Ascending aorta (tissue), 2 donors: Measurements from ENCODE around the gene GMPS. TPM values are rescaled to one million over a fixed set of nuclear protein-coding genes. Genes with fewer than 3 reads are reported as not detected.
"Not testable (repeated sequence)": the region's sequence is repeated elsewhere in the genome, so short reads cannot be mapped to it uniquely, and the experiment has no call there.

Experiments
- DNase-seq, 2 donors: peaks; one replicate each; pipeline ENCODE4 v3.0.0-alpha.2; 2019; ENCODE audit warnings: low spot score in 2 of 2
- H3K27ac ChIP-seq, 2 donors: fragments of 200-600 bp; sonication (generic); one replicate each; pipeline ENCODE4 v1.5.1; 2016 to 2017; ENCODE audit warnings: mild to moderate bottlenecking in 1 of 2
- H3K27me3 ChIP-seq: fragments of 200-600 bp; sonication (generic); one replicate; pipeline ENCODE4 v1.5.1; 2017
- H3K36me3 ChIP-seq, 2 donors: fragments of 200-600 bp; sonication (generic); one replicate each; pipeline ENCODE4 v1.5.1; 2016
- H3K4me1 ChIP-seq, 2 donors: fragments of 200-600 bp; sonication (generic); one replicate each; pipeline ENCODE4 v1.5.1; 2016 to 2017; ENCODE audit warnings: mild to moderate bottlenecking in 1 of 2
- H3K4me3 ChIP-seq, 2 donors: fragments of 200-600 bp; sonication (generic); one replicate each; pipeline ENCODE4 v1.5.1; 2016 to 2017; ENCODE audit warnings: mild to moderate bottlenecking in 1 of 2
- H3K9me3 ChIP-seq, 2 donors: fragments of 200-600 bp; sonication (generic); one replicate each; pipeline ENCODE4 v1.5.1; 2016
- CTCF ChIP-seq, 3 experiments: fragments of 200-600 bp in 2 of 3; fragments of 450-650 bp in 1 of 3; sonication (generic) in 2 of 3; IDR thresholded peaks; one replicate each; pipeline ENCODE4 v1.5.1; 2016 to 2019; ENCODE audit warnings: antibody characterized with exemption in 3 of 3, mild to moderate bottlenecking in 1 of 3, moderate library complexity in 1 of 3
- intact Hi-C: fragments of 100-400 bp; cut with DNase I; formaldehyde crosslinking; loops from one replicate; pipeline ENCODE4 v1.15.1; 2023
- total RNA-seq: library from RNA; depleted of rRNA; stranded (reverse); fragments of >200 nt; gene quantifications from one replicate; pipeline ENCODE4 v1.1.0, GENCODE V29; 2016

GMPS gene
- 17.8 TPM for total RNA-seq

GRCh38 chr3:155870133-155870944, at the start of gene GMPS:
TSS of gene GMPS (plus strand) at chr3:155870650. CDS start at chr3:155870871, 221 bp downstream.
- TF ChIP-seq CTCF (IDR thresholded peaks at IDR 0.05) = peak; percentile 35 to 62 (median 60)
- no peaks in the 10 kb centered on the region for H3K36me3 ChIP-seq
- peak; percentile 87 to 97 for DNase-seq
- H3K27ac ChIP-seq = peak within 1 kb of the TSS; percentile 96 to 98
- intact Hi-C loops = loop anchor here (1.0 to 10.0 kb wide), 4 partner anchors 16 to 1214 kb away; partner anchors contain the start of genes C3orf33, SLC33A1 and TIPARP
- H3K4me1 ChIP-seq = peaks cover 0 to 25% of the 10 kb centered on the region in 2 donors
- H3K9me3 ChIP-seq = no peaks in the 10 kb centered on the region
- no peaks in the 10 kb centered on the region for H3K27me3 ChIP-seq
- H3K4me3 ChIP-seq = peak within 1 kb of the TSS; percentile 77 to 90

DNA sequence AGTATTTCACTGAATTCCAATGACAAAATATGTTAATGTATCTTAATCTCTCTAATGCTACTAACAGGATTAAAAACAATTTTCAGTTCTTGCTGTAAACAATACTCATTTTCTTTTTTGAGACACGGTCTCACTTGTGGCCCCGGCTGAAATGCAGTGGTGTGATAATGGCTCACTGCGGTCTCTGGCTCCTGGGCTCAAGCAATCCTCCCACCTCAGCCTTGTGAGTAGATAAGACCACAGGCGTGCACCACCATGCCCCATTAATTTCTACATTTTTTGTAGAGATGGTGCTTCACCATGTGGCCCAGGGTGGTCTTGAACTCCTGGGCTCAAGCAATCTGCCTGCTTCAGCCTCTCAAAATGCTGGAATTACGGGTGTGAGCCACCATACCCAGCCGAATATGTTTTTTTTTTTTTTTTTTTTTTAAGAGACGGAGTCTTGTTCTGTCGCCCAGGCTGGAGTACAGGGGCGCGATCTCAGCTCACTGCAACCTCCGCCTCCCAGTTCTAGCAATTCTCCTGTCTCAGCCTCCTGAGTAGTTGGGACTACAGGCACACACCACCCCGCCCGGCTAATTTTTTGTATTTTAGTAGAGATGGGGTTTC, 41.9 kb upstream of the GMPS start:
- H3K4me1 ChIP-seq, H3K9me3 ChIP-seq, DNase-seq, H3K4me3 ChIP-seq, intact Hi-C loops, H3K27ac ChIP-seq, H3K27me3 ChIP-seq: not testable (repeated sequence)
- peaks cover 6 to 22% of the 10 kb centered on the region in 2 donors for H3K36me3 ChIP-seq

GRCh38 chr3:155835341-155836071, 34.9 kb upstream of the GMPS start:
- no peaks in the 10 kb centered on the region for H3K9me3 ChIP-seq
- H3K27ac ChIP-seq = no peak overlapping the region
- no peaks in the 10 kb centered on the region for H3K27me3 ChIP-seq
- no peak for DNase-seq
- no peak overlapping the region for H3K4me3 ChIP-seq
- TF ChIP-seq CTCF (IDR thresholded peaks at IDR 0.05) = no peak
- peaks cover 0 to 6% of the 10 kb centered on the region in 2 donors for H3K36me3 ChIP-seq
- intact Hi-C loops = no loop called here
- no peaks in the 10 kb centered on the region for H3K4me1 ChIP-seq

GRCh38 chr3:155843569-155843968, 26.9 kb upstream of the GMPS start:
- TF ChIP-seq CTCF (IDR thresholded peaks at IDR 0.05) = no peak
- Histone ChIP-seq H3K9me3 (no peaks in the 10 kb centered on the region), H3K36me3 (peaks cover 0 to 2% of the 10 kb centered on the region in 2 donors), H3K27me3 (no peaks in the 10 kb centered on the region), H3K4me1 (no peaks in the 10 kb centered on the region), H3K4me3 (no peak overlapping the region), H3K27ac (no peak overlapping the region)
- intact Hi-C loops = no loop called here
- no peak for DNase-seq

DNA sequence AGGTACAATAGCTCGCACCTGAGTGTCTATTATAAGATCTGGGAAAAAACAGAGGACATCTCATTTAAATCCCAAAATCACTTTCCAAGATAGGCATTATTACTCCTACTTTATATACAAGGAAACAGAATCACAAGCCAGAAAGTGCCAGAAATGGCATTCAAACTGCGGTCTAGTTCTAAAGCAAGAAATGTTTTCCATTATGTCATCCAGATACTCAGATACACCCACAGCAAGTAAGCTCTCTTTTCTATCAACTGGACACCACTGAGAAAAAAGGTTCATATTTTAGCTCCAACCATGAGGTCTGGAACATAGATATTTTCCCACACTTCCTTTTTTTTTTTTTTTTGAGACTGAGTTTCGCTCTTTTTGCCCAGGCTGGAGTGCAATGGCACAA, 24.3 kb upstream of the GMPS start:
- H3K4me1 ChIP-seq = peaks cover 1 to 21% of the 10 kb centered on the region in 2 donors
- H3K36me3 ChIP-seq = peaks cover 0 to 5% of the 10 kb centered on the region in 2 donors
- no peak overlapping the region for H3K4me3 ChIP-seq
- no peak for DNase-seq
- intact Hi-C loops = no loop called here
- no peak overlapping the region for H3K27ac ChIP-seq
- TF ChIP-seq CTCF (IDR thresholded peaks at IDR 0.05) = no peak
- no peaks in the 10 kb centered on the region for H3K9me3 ChIP-seq
- no peaks in the 10 kb centered on the region for H3K27me3 ChIP-seq
